A549 (cell line): ENCODE measurements around the gene SGSM1. TPM values are rescaled to one million over a fixed set of nuclear protein-coding genes. Genes with fewer than 3 reads are reported as not detected.

ENCODE experiments used
- ATAC-seq, 2 experiments: fragments of 200-7000 bp in 1 of 2; fragments of >200 bp in 1 of 2; cut with Nextera tagmentation in 1 of 2; cut with Tn5 transposase in 1 of 2; 3 replicates each; pipeline versions ENCODE4 v1.8.0 to v1.9.1; 2018 to 2020; ENCODE audit warnings: mild to moderate bottlenecking in 1 of 2, moderate library complexity in 1 of 2
- CTCF ChIA-PET: fragments of 300-600 bp; sonication (Branson Sonifier 250); formaldehyde crosslinking; extraction: SDS; loops from one replicate; lab custom pipeline; 2021; ENCODE audit warnings: antibody characterized with exemption, inconsistent platforms; lab: Yijun Ruan, JAX
- POLR2A ChIA-PET: fragments of 350-600 bp; formaldehyde crosslinking; extraction: SDS; loops from one replicate; lab custom pipeline; 2021; ENCODE audit warnings: antibody characterized with exemption, inconsistent platforms; lab: Yijun Ruan, JAX
- DNase-seq, 2 experiments: peaks; one replicate each; pipeline versions ENCODE4 v3.0.0 to v3.0.0-alpha.2; 2011 to 2016; ENCODE audit warnings: low read depth in 1 of 2, low spot score in 1 of 2
- FAIRE-seq: peaks from 2 replicates; lab custom pipeline; 2011; peaks lifted over from hg19 to GRCh38; lab: Jason Lieb, UNC
- H3K27ac ChIP-seq, 2 experiments: fragments of >200 bp; sonication (Bioruptor Twin); formaldehyde crosslinking; 3 replicates each; pipeline ENCODE4 v1.5.1; 2016 to 2017
- H3K4me1 ChIP-seq: fragments of >200 bp; sonication (Bioruptor Twin); formaldehyde crosslinking; 3 replicates; pipeline ENCODE4 v1.6.1; 2016
- H3K4me2 ChIP-seq: fragments of >200 bp; sonication (Bioruptor Twin); formaldehyde crosslinking; 3 replicates; pipeline ENCODE4 v1.6.1; 2016
- H3K4me3 ChIP-seq: fragments of >200 bp; sonication (Bioruptor Twin); formaldehyde crosslinking; 3 replicates; pipeline ENCODE4 v1.5.1; 2016
- H3K9me3 ChIP-seq: fragments of >200 bp; sonication (Bioruptor Twin); formaldehyde crosslinking; 3 replicates; pipeline ENCODE4 v1.6.1; 2016
- CBX8 ChIP-seq: fragments of 200-600 bp; sonication (generic); IDR thresholded peaks from 2 replicates; pipeline ENCODE4 v1.6.1; 2016
- EHMT2 ChIP-seq: fragments of 200-600 bp; sonication (generic); IDR thresholded peaks from 2 replicates; pipeline ENCODE4 v1.6.1; 2016; ENCODE audit warnings: antibody characterized with exemption, low read depth, mild to moderate bottlenecking, moderate library complexity
- FOSL2 ChIP-seq, 2 experiments: fragments of 450-650 bp in 1 of 2; fragments of >200 bp in 1 of 2; sonication (Bioruptor Twin) in 1 of 2; formaldehyde crosslinking; IDR thresholded peaks; 2 replicates each; pipeline versions ENCODE4 v1.5.0 to v1.6.1; 2016 to 2020; ENCODE audit warnings: mild to moderate bottlenecking in 1 of 2, moderate library complexity in 1 of 2
- FOXS1 ChIP-seq: fragments of 250-450 bp; sonication (Bioruptor Pico); IDR thresholded peaks from 2 replicates; pipeline ENCODE4 v1.5.0; 2020; ENCODE audit warnings: mild to moderate bottlenecking, moderate library complexity
- HOXA7 ChIP-seq: fragments of 250-450 bp; sonication (Bioruptor Pico); IDR thresholded peaks from 2 replicates; pipeline ENCODE4 v1.5.0; 2020; ENCODE audit warnings: mild to moderate bottlenecking, moderate library complexity
- HOXB5 ChIP-seq: fragments of 250-450 bp; sonication (Bioruptor Pico); IDR thresholded peaks from 2 replicates; pipeline ENCODE4 v1.5.0; 2020; ENCODE audit warnings: mild to moderate bottlenecking, moderate library complexity
- KDM1A ChIP-seq: fragments of 200-600 bp; sonication (generic); IDR thresholded peaks from 2 replicates; pipeline ENCODE4 v1.6.1; 2016; ENCODE audit warnings: low read depth, mild to moderate bottlenecking
- MAX ChIP-seq: IDR thresholded peaks from 2 replicates; pipeline ENCODE4 v1.6.1; 2012
- RAD21 ChIP-seq, 2 experiments: fragments of >200 bp in 1 of 2; sonication (Bioruptor Twin) in 1 of 2; formaldehyde crosslinking in 1 of 2; IDR thresholded peaks in 1 of 2; conservative IDR thresholded peaks in 1 of 2; 2 replicates in 1 of 2; 3 replicates in 1 of 2; pipeline ENCODE4 v1.6.1; 2012 to 2018; ENCODE audit warnings: inconsistent platforms in 1 of 2
- RARB ChIP-seq: fragments of 250-450 bp; sonication (Bioruptor Pico); IDR thresholded peaks from 2 replicates; pipeline ENCODE4 v1.8.0; 2021; ENCODE audit warnings: mild to moderate bottlenecking, moderate library complexity
- RCOR1 ChIP-seq: fragments of 150-350 bp; IDR thresholded peaks from 2 replicates; pipeline ENCODE4 v1.6.1; 2014; ENCODE audit warnings: antibody characterized with exemption, low read length, low read depth
- REST ChIP-seq: fragments of 200-600 bp; sonication (generic); IDR thresholded peaks from 2 replicates; pipeline ENCODE4 v1.6.1; 2016; ENCODE audit warnings: antibody characterized with exemption, mild to moderate bottlenecking, moderate library complexity
- RNF2 ChIP-seq: fragments of 200-600 bp; sonication (generic); IDR thresholded peaks from 2 replicates; pipeline ENCODE4 v1.6.1; 2016; ENCODE audit warnings: low read depth, mild to moderate bottlenecking, antibody characterized with exemption, moderate library complexity, borderline replicate concordance
- TP53 ChIP-seq: fragments of 250-450 bp; sonication (Bioruptor Pico); IDR thresholded peaks from 2 replicates; pipeline ENCODE4 v1.5.0; 2021; ENCODE audit warnings: mild to moderate bottlenecking, moderate library complexity
- WGBS: methylation state at CpG from one replicate; pipeline ENCODE4 v1.1.6; 2017; ENCODE audit errors: missing lambda C conversion rate; 5-methylcytosine and 5-hydroxymethylcytosine counted together
- polyA plus RNA-seq, 4 experiments: library from polyadenylated mRNA; depleted of rRNA in 3 of 4; stranded (reverse); fragments of >200 nt; fragmentation: RNase III in 1 of 4; extraction: RNeasy Plus Mini Kit Qiagen cat#74134 plus additional on column Dnase treatment in 1 of 4; gene quantifications; 2 replicates in 3 of 4; 3 replicates in 1 of 4; pipeline ENCODE4 v1.2.3, GENCODE V29; 2011 to 2017
- TF ChIP-seq, protein P1 (sequence below): fragments of >200 bp; sonication (Bioruptor Twin); formaldehyde crosslinking; IDR thresholded peaks from 3 replicates; pipeline ENCODE4 v1.5.1; 2016
- TF ChIP-seq, protein P2 (sequence below): IDR thresholded peaks from 2 replicates; pipeline ENCODE4 v1.6.1; 2012
- TF ChIP-seq, protein P3 (sequence below): fragments of >200 bp; sonication (Bioruptor Twin); formaldehyde crosslinking; IDR thresholded peaks from 2 replicates; pipeline ENCODE4 v1.6.1; 2016

Gene SGSM1
- polyA plus RNA-seq, 2 of the 4 experiments (the other 2 are of a cell fraction): 0.50 to 1.4 TPM

- no peaks in the 10 kb centered on the region for H3K9me3 ChIP-seq
- whole genome bisulfite sequencing: 60% methylated on average over 9 of the region's 11 CpGs
- H3K27ac ChIP-seq: peak overlapping the region; percentile 79 to 86; a peak in 5 of 6 replicates
- ChIA-PET CTCF (interaction anchor here (1.3 kb wide), 1 partner anchor 120 kb away, joined by 3 read pairs; no protein-coding TSS in a partner anchor), POLR2A (no interaction called here)
- DNase-seq (no peak), ATAC-seq (no peak), FAIRE-seq (no peak)
- no peaks in the 10 kb centered on the region for H3K4me1 ChIP-seq
- no peak for TF ChIP-seq EHMT2
- TF ChIP-seq REST: no peak
- TF ChIP-seq, protein P1, sequence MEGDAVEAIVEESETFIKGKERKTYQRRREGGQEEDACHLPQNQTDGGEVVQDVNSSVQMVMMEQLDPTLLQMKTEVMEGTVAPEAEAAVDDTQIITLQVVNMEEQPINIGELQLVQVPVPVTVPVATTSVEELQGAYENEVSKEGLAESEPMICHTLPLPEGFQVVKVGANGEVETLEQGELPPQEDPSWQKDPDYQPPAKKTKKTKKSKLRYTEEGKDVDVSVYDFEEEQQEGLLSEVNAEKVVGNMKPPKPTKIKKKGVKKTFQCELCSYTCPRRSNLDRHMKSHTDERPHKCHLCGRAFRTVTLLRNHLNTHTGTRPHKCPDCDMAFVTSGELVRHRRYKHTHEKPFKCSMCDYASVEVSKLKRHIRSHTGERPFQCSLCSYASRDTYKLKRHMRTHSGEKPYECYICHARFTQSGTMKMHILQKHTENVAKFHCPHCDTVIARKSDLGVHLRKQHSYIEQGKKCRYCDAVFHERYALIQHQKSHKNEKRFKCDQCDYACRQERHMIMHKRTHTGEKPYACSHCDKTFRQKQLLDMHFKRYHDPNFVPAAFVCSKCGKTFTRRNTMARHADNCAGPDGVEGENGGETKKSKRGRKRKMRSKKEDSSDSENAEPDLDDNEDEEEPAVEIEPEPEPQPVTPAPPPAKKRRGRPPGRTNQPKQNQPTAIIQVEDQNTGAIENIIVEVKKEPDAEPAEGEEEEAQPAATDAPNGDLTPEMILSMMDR: no peak
- no peak for TF ChIP-seq TP53 (CRISPR knock-in tag)
- peak overlapping the region; percentile 91 for H3K4me2 ChIP-seq
- peak overlapping the region; percentile 54 for H3K4me3 ChIP-seq
Measured at GRCh38 chr22:24806663-24807001, 621 bp downstream of the SGSM1 start.

- Histone ChIP-seq H3K4me1 (no peaks in the 10 kb centered on the region), H3K27ac (no peak overlapping the region), H3K9me3 (no peaks in the 10 kb centered on the region), H3K4me3 (no peak overlapping the region), H3K4me2 (no peak overlapping the region)
- ATAC-seq (no peak), FAIRE-seq (no peak), DNase-seq (peak in 1 of 2 experiments; percentile 22)
- whole genome bisulfite sequencing: 87% methylated on average over 7 of the region's 11 CpGs
- CTCF ChIA-PET: no interaction called here
- POLR2A ChIA-PET: no interaction called here
- TF ChIP-seq, protein P2, sequence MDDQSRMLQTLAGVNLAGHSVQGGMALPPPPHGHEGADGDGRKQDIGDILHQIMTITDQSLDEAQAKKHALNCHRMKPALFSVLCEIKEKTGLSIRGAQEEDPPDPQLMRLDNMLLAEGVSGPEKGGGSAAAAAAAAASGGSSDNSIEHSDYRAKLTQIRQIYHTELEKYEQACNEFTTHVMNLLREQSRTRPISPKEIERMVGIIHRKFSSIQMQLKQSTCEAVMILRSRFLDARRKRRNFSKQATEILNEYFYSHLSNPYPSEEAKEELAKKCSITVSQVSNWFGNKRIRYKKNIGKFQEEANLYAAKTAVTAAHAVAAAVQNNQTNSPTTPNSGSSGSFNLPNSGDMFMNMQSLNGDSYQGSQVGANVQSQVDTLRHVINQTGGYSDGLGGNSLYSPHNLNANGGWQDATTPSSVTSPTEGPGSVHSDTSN: no peak
- TF ChIP-seq MAX (no peak), EHMT2 (no peak), HOXB5 (no peak), RARB (no peak), HOXA7 (CRISPR knock-in tag) (no peak), KDM1A (no peak), RNF2 (no peak), RCOR1 (no peak), FOSL2 (IDR thresholded peaks at IDR 0.05) (no peak), FOSL2 (CRISPR knock-in tag; IDR thresholded peaks at IDR 0.05) (no peak), RAD21 (conservative IDR thresholded peaks at IDR 0.05 in 1 of 2, IDR thresholded peaks at IDR 0.05 in 1 of 2) (no peak), FOXS1 (no peak), CBX8 (no peak)
- TF ChIP-seq, protein P3, sequence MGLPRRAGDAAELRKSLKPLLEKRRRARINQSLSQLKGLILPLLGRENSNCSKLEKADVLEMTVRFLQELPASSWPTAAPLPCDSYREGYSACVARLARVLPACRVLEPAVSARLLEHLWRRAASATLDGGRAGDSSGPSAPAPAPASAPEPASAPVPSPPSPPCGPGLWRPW: no peak
Measured at GRCh38 chr22:24807284-24807950, 1.4 kb downstream of the SGSM1 start.
